Breast epithelium (tissue), 3 donors: ENCODE measurements around the gene CATSPER4.

ENCODE experiments used
- POLR2A ChIP-seq: fragments of 450-650 bp; IDR thresholded peaks from one replicate; pipeline ENCODE4 v1.6.1; 2016; ENCODE audit warnings: antibody characterized with exemption, mild to moderate bottlenecking, moderate library complexity
- TF ChIP-seq, protein P1 (sequence below), 3 donors: fragments of 450-650 bp; IDR thresholded peaks; one replicate each; pipeline ENCODE4 v1.5.1; 2016 to 2017; ENCODE audit warnings: antibody characterized with exemption in 3 of 3, mild to moderate bottlenecking in 3 of 3, moderate library complexity in 3 of 3

DNA sequence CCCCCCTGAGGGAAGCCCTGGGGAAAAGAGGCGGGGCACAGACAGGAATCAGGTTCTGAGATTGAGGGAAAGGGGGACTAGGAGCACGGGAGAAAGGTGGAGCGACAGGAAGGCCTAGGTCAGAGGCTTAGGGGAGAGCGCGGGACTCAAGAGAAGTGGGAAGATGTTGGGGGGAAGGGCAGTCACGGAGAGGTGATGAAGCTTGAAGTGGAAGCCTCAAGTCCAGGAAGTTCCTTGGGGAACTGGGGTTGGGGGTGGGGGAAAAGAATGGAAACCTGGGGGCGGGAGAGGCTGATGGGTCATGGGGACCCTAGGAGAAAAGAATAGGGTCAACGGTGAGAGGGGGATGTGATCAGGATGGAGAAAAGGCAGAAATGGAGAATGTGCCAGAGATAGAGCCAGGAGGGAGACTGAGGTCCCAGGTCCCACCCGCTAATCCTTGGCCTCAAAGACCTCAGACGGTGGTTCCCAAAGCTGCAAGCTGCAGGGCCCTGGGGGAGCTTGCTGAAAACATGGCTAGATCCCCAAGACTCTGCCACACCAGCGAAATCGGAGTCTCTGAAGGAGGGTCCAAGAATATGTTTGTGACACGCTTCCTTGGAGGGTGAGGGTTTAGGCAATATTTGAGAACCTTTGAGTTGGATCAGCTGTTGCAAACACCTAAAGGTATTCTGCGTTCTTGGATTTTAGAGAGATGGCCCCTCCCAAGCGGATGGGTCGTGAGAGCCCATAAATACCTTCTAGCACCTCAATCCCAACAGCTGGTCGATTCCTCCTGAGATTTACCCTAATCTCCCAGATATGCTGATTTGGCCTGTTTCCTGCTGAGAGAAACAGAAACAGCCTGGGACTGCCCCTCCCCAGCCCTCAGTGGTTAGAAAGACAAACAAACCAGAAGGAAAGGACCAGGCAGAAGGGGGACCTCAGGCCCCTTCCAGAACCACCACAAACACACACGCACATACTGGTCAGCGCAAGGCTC lies 25.2 kb upstream of the CATSPER4 start:
- TF ChIP-seq, protein P1, sequence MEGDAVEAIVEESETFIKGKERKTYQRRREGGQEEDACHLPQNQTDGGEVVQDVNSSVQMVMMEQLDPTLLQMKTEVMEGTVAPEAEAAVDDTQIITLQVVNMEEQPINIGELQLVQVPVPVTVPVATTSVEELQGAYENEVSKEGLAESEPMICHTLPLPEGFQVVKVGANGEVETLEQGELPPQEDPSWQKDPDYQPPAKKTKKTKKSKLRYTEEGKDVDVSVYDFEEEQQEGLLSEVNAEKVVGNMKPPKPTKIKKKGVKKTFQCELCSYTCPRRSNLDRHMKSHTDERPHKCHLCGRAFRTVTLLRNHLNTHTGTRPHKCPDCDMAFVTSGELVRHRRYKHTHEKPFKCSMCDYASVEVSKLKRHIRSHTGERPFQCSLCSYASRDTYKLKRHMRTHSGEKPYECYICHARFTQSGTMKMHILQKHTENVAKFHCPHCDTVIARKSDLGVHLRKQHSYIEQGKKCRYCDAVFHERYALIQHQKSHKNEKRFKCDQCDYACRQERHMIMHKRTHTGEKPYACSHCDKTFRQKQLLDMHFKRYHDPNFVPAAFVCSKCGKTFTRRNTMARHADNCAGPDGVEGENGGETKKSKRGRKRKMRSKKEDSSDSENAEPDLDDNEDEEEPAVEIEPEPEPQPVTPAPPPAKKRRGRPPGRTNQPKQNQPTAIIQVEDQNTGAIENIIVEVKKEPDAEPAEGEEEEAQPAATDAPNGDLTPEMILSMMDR (IDR thresholded peaks at IDR 0.05), result no peak
- no peak for TF ChIP-seq POLR2A
